ENCODE results near the gene KATNB1.

The KATNB1 gene

GRCh38 chr16:57689762-57690558 is 45.6 kb upstream of the KATNB1 start:
- ChIA-PET CTCF (interaction anchor here (0.7 to 1.1 kb wide), 4 partner anchors 23 to 249 kb away, joined by 3 to 4 read pairs (median 3); no protein-coding TSS in a partner anchor), POLR2A (no interaction called here)
- H3K4me3 ChIP-seq (ENCODE audit: low read depth, low read length) = no peak overlapping the region
- no peak for TF ChIP-seq CTCF (IDR thresholded peaks at IDR 0.05; ENCODE audit: insufficient read depth, low read length, missing control alignments)
- no peak for DNase-seq (ENCODE audit: low read depth, low spot score)

GRCh38 chr16:57690782-57691471 is 44.6 kb upstream of the KATNB1 start:
- ChIA-PET POLR2A (no interaction called here), CTCF (interaction anchor here (0.7 to 1.1 kb wide), 3 partner anchors 22 to 248 kb away, joined by 3 to 4 read pairs (median 3); no protein-coding TSS in a partner anchor)
- no peak for TF ChIP-seq CTCF (IDR thresholded peaks at IDR 0.05; ENCODE audit: insufficient read depth, low read length, missing control alignments)
- H3K4me3 ChIP-seq (ENCODE audit: low read depth, low read length) = no peak overlapping the region
- no peak for DNase-seq (ENCODE audit: low read depth, low spot score)

- TF ChIP-seq CTCF (IDR thresholded peaks at IDR 0.05; ENCODE audit: insufficient read depth, low read length, missing control alignments) = no peak
- DNase-seq (ENCODE audit: low read depth, low spot score) = no peak
- CTCF ChIA-PET = interaction anchor here (1.0 to 2.4 kb wide), 3 partner anchors 45 to 116 kb away, joined by 3 to 5 read pairs (median 3); no protein-coding TSS in a partner anchor
- POLR2A ChIA-PET = no interaction called here
- no peak overlapping the region for H3K4me3 ChIP-seq (ENCODE audit: low read depth, low read length)
These were observed 42.9 kb upstream of the KATNB1 start for GRCh38 chr16:57692636-57693035.

GRCh38 chr16:57693550-57693949 is 42.0 kb upstream of the KATNB1 start:
- no peak overlapping the region for H3K4me3 ChIP-seq (ENCODE audit: low read depth, low read length)
- CTCF ChIA-PET = interaction anchor here (2.4 kb wide), 1 partner anchor 46 kb away, joined by 5 read pairs; no protein-coding TSS in a partner anchor
- POLR2A ChIA-PET = no interaction called here
- DNase-seq (ENCODE audit: low read depth, low spot score) = no peak
- TF ChIP-seq CTCF (IDR thresholded peaks at IDR 0.05; ENCODE audit: insufficient read depth, low read length, missing control alignments) = no peak

GRCh38 chr16:57694231-57694724 is 41.3 kb upstream of the KATNB1 start:
- no peak for DNase-seq (ENCODE audit: low read depth, low spot score)
- H3K4me3 ChIP-seq (ENCODE audit: low read depth, low read length) = no peak overlapping the region
- ChIA-PET POLR2A (no interaction called here), CTCF (interaction anchor here (2.4 kb wide), 1 partner anchor 47 kb away, joined by 5 read pairs; no protein-coding TSS in a partner anchor)
- TF ChIP-seq CTCF (IDR thresholded peaks at IDR 0.05; ENCODE audit: insufficient read depth, low read length, missing control alignments) = no peak

Measured in AG04449 (cell line).